Measurements from ENCODE around the gene TBC1D8.

- TF ChIP-seq SUZ12 (IDR thresholded peaks at IDR 0.05; ENCODE audit: extremely low read depth, insufficient read depth, insufficient read length) (no peak), YY1 (IDR thresholded peaks at IDR 0.05; ENCODE audit: insufficient read depth, insufficient read length) (no peak), ZNF274 (IDR thresholded peaks at IDR 0.05; ENCODE audit: low read depth, low read length) (no peak)
These were observed 190.5 kb downstream of the TBC1D8 start for GRCh38 chr2:100960688-100961087.

Data from NT2/D1 (cell line).